Neural progenitor cell (in vitro differentiated cells): Measurements from ENCODE around the gene RAB6A. TPM values are rescaled to one million over a fixed set of nuclear protein-coding genes. Genes with fewer than 3 reads are reported as not detected.
A peak's percentile ranks its signal among the peaks of the same experiment; 100 is the strongest.

Source experiments
- DNase-seq: peaks from one replicate; pipeline ENCODE4 v3.0.0-alpha.2; 2016; ENCODE audit warnings: low spot score
- H2AFZ ChIP-seq: fragments of 200-600 bp; sonication (generic); replicated peaks from 2 replicates; pipeline ENCODE4 v1.6.1; 2016; ENCODE audit warnings: antibody characterized with exemption
- H3F3A ChIP-seq: fragments of 200-600 bp; sonication (generic); 2 replicates; pipeline ENCODE4 v1.6.1; 2016; ENCODE audit warnings: antibody characterized with exemption, low read depth
- H3K27ac ChIP-seq: fragments of 200-600 bp; sonication (generic); 2 replicates; pipeline ENCODE4 v1.5.1; 2016; ENCODE audit warnings: mild to moderate bottlenecking
- H3K27me3 ChIP-seq: fragments of 200-600 bp; sonication (generic); 2 replicates; pipeline ENCODE4 v1.6.1; 2016; ENCODE audit warnings: mild to moderate bottlenecking, moderate library complexity
- H3K36me3 ChIP-seq: fragments of 200-600 bp; sonication (generic); 2 replicates; pipeline ENCODE4 v1.5.1; 2016
- H3K4me1 ChIP-seq: fragments of 200-600 bp; sonication (generic); 2 replicates; pipeline ENCODE4 v1.6.1; 2016; ENCODE audit warnings: mixed run types
- H3K4me2 ChIP-seq: fragments of 200-600 bp; sonication (generic); 2 replicates; pipeline ENCODE4 v1.6.1; 2016
- H3K4me3 ChIP-seq: fragments of 200-600 bp; sonication (generic); 2 replicates; pipeline ENCODE4 v1.5.1; 2016
- H3K79me2 ChIP-seq: fragments of 200-600 bp; sonication (generic); 2 replicates; pipeline ENCODE4 v1.6.1; 2016; ENCODE audit warnings: low read depth
- H3K9ac ChIP-seq: fragments of 200-600 bp; sonication (generic); 2 replicates; pipeline ENCODE4 v1.6.1; 2016
- H3K9me3 ChIP-seq: fragments of 200-600 bp; sonication (generic); 2 replicates; pipeline ENCODE4 v1.5.1; 2016; ENCODE audit warnings: low read depth
- H4K20me1 ChIP-seq: fragments of 200-600 bp; sonication (generic); 2 replicates; pipeline ENCODE4 v1.6.1; 2016; ENCODE audit warnings: low read depth
- H3K27ac Mint-ChIP-seq: 3 replicates; pipeline ENCODE4 v1.8.0; 2021; ENCODE audit warnings: mixed read lengths
- H3K27me3 Mint-ChIP-seq: 2 replicates; pipeline ENCODE4 v1.8.0; 2022; ENCODE audit warnings: low read depth, mild to moderate bottlenecking, inconsistent platforms, moderate library complexity, mixed read lengths; ENCODE audit not compliant: insufficient read depth
- H3K36me3 Mint-ChIP-seq: 3 replicates; pipeline ENCODE4 v1.8.0; 2021; ENCODE audit warnings: mixed read lengths
- H3K4me1 Mint-ChIP-seq: 3 replicates; pipeline ENCODE4 v1.8.0; 2021; ENCODE audit warnings: mixed read lengths
- H3K4me3 Mint-ChIP-seq: 3 replicates; pipeline ENCODE4 v1.8.0; 2021; ENCODE audit warnings: mild to moderate bottlenecking, moderate library complexity, mixed read lengths
- H3K9me3 Mint-ChIP-seq: 3 replicates; pipeline ENCODE4 v1.8.0; 2020; ENCODE audit warnings: mixed read lengths
- CTCF ChIP-seq: fragments of 200-600 bp; sonication (generic); IDR thresholded peaks from 2 replicates; pipeline ENCODE4 v1.5.1; 2017; ENCODE audit warnings: antibody characterized with exemption, mild to moderate bottlenecking
- EZH2 ChIP-seq: fragments of 200-600 bp; sonication (generic); IDR thresholded peaks from 2 replicates; pipeline ENCODE4 v1.6.1; 2017; ENCODE audit warnings: antibody characterized with exemption, mild to moderate bottlenecking, moderate library complexity
- EZH2phosphoT487 ChIP-seq: fragments of 200-600 bp; sonication (generic); IDR thresholded peaks from 2 replicates; pipeline ENCODE4 v1.6.1; 2017; ENCODE audit warnings: antibody characterized with exemption
- total RNA-seq: library from RNA; depleted of rRNA; stranded (reverse); fragments of >200 nt; gene quantifications from 2 replicates; pipeline ENCODE4 v1.2.3, GENCODE V29; 2015; ENCODE audit warnings: low replicate concordance

RAB6A gene
- total RNA-seq, 1 donor from 2014 or later, result 54.7 TPM

GRCh38 chr11:73659961-73660360 is 100.9 kb downstream of the RAB6A start:
- Histone ChIP-seq H3K36me3 (no peaks in the 10 kb centered on the region), H3K9me3 (no peaks in the 10 kb centered on the region), H3K79me2 (no peaks in the 10 kb centered on the region), H3K27ac (no peak overlapping the region), H4K20me1 (no peaks in the 10 kb centered on the region), H3K4me3 (no peak overlapping the region), H3K4me1 (no peaks in the 10 kb centered on the region), H3K27me3 (peaks cover 7% of the 10 kb centered on the region), H3F3A (peaks cover 4% of the 10 kb centered on the region), H3K4me2 (no peak overlapping the region), H2AFZ (no peak overlapping the region), H3K9ac (no peak overlapping the region)
- Mint-ChIP-seq H3K36me3 (no peaks in the 10 kb centered on the region), H3K27ac (peak overlapping the region; percentile 3), H3K4me1 (peaks cover 7% of the 10 kb centered on the region), H3K27me3 (peaks cover 5% of the 10 kb centered on the region), H3K4me3 (no peak overlapping the region), H3K9me3 (no peaks in the 10 kb centered on the region)
- no peak for DNase-seq
- TF ChIP-seq CTCF, result no peak
- no peak for TF ChIP-seq EZH2phosphoT487
- no peak for TF ChIP-seq EZH2

- no peak for DNase-seq
- H4K20me1 ChIP-seq, result no peaks in the 10 kb centered on the region
- Mint-ChIP-seq H3K27ac (no peak overlapping the region), H3K4me3 (no peak overlapping the region), H3K36me3 (no peaks in the 10 kb centered on the region), H3K4me1 (peaks cover 34% of the 10 kb centered on the region), H3K9me3 (no peaks in the 10 kb centered on the region), H3K27me3 (peaks cover 5% of the 10 kb centered on the region)
- no peak overlapping the region for H3K9ac ChIP-seq
- no peaks in the 10 kb centered on the region for H3K36me3 ChIP-seq
- H3K4me2 ChIP-seq, result no peak overlapping the region
- TF ChIP-seq CTCF (no peak), EZH2 (no peak), EZH2phosphoT487 (no peak)
- no peak overlapping the region for H2AFZ ChIP-seq
- H3K4me1 ChIP-seq, result peaks cover 13% of the 10 kb centered on the region
- H3K27me3 ChIP-seq, result peaks cover 6% of the 10 kb centered on the region
- peaks cover 14% of the 10 kb centered on the region for H3F3A ChIP-seq
- no peak overlapping the region for H3K27ac ChIP-seq
- no peaks in the 10 kb centered on the region for H3K79me2 ChIP-seq
- no peaks in the 10 kb centered on the region for H3K9me3 ChIP-seq
- no peak overlapping the region for H3K4me3 ChIP-seq
Observed at GRCh38 chr11:73656985-73657384, 103.9 kb downstream of the RAB6A start.

GRCh38 chr11:73655686-73656085 is 105.2 kb downstream of the RAB6A start:
- no peaks in the 10 kb centered on the region for H3K79me2 ChIP-seq
- no peak overlapping the region for H3K27ac ChIP-seq
- H3K4me2 ChIP-seq, result no peak overlapping the region
- H3K27me3 ChIP-seq, result no peaks in the 10 kb centered on the region
- H4K20me1 ChIP-seq, result no peaks in the 10 kb centered on the region
- H3K9me3 Mint-ChIP-seq, result no peaks in the 10 kb centered on the region
- no peak overlapping the region for H2AFZ ChIP-seq
- H3K9ac ChIP-seq, result no peak overlapping the region
- no peaks in the 10 kb centered on the region for H3K36me3 ChIP-seq
- no peaks in the 10 kb centered on the region for H3K36me3 Mint-ChIP-seq
- peaks cover 11% of the 10 kb centered on the region for H3F3A ChIP-seq
- peak overlapping the region; percentile 77 for H3K27ac Mint-ChIP-seq
- H3K4me1 Mint-ChIP-seq, result peaks cover 43% of the 10 kb centered on the region
- H3K4me3 ChIP-seq, result no peak overlapping the region
- H3K4me1 ChIP-seq, result peaks cover 22% of the 10 kb centered on the region
- H3K4me3 Mint-ChIP-seq, result no peak overlapping the region
- no peaks in the 10 kb centered on the region for H3K9me3 ChIP-seq
- peaks cover 5% of the 10 kb centered on the region for H3K27me3 Mint-ChIP-seq
- DNase-seq, result no peak
- TF ChIP-seq EZH2phosphoT487, result no peak
- no peak for TF ChIP-seq CTCF
- no peak for TF ChIP-seq EZH2
